HepG2 (cell line): Measurements from ENCODE around the gene DNAJC5. TPM values are rescaled to one million over a fixed set of nuclear protein-coding genes. Genes with fewer than 3 reads are reported as not detected.

ENCODE experiments used
- BORCS8-MEF2B ChIP-seq: sonication (generic); formaldehyde crosslinking; IDR thresholded peaks from 2 replicates; pipeline ENCODE4 v1.8.0; 2022; ENCODE audit warnings: mild to moderate bottlenecking, missing genetic modification reagents
- BRD4 ChIP-seq: sonication (generic); formaldehyde crosslinking; IDR thresholded peaks from 2 replicates; pipeline ENCODE4 v1.4.0; 2020; ENCODE audit warnings: missing genetic modification reagents
- GTF2F1 ChIP-seq: fragments of 150-350 bp; IDR thresholded peaks from 2 replicates; pipeline ENCODE4 v1.6.1; 2014; ENCODE audit warnings: low read length
- HES4 ChIP-seq: sonication (generic); formaldehyde crosslinking; IDR thresholded peaks from 2 replicates; pipeline ENCODE4 v1.9.0; 2021; ENCODE audit warnings: mild to moderate bottlenecking, missing genetic modification reagents, borderline replicate concordance
- MAFG ChIP-seq: sonication (generic); formaldehyde crosslinking; IDR thresholded peaks from 2 replicates; pipeline ENCODE4 v1.5.1; 2020; ENCODE audit warnings: mild to moderate bottlenecking, missing genetic modification reagents
- MAFK ChIP-seq, 2 experiments: IDR thresholded peaks in 1 of 2; conservative IDR thresholded peaks in 1 of 2; 2 replicates each; pipeline ENCODE4 v1.6.1; 2011; ENCODE audit warnings: improper control_type of control experiment in 2 of 2, low read length in 2 of 2
- MAZ ChIP-seq, 2 experiments: sonication (generic) in 1 of 2; formaldehyde crosslinking in 1 of 2; IDR thresholded peaks; 2 replicates each; pipeline versions ENCODE4 v1.5.0 to v1.6.1; 2012 to 2020; ENCODE audit warnings: low read depth in 2 of 2, mild to moderate bottlenecking in 2 of 2, borderline replicate concordance in 1 of 2, improper control_type of control experiment in 1 of 2, low read length in 1 of 2, missing genetic modification reagents in 1 of 2, moderate library complexity in 1 of 2
- MTA3 ChIP-seq: sonication (generic); formaldehyde crosslinking; IDR thresholded peaks from 2 replicates; pipeline ENCODE4 v1.4.0; 2020; ENCODE audit warnings: missing genetic modification reagents
- SP4 ChIP-seq: sonication (generic); formaldehyde crosslinking; IDR thresholded peaks from 2 replicates; pipeline ENCODE4 v1.8.1; 2023; ENCODE audit warnings: mild to moderate bottlenecking, missing genetic modification reagents
- TMF1 ChIP-seq: sonication (generic); formaldehyde crosslinking; IDR thresholded peaks from 2 replicates; pipeline ENCODE4 v1.8.1; 2022; ENCODE audit warnings: low read depth, missing genetic modification reagents
- TOPORS ChIP-seq: sonication (generic); formaldehyde crosslinking; IDR thresholded peaks from 2 replicates; pipeline ENCODE4 v1.8.0; 2023; ENCODE audit warnings: mild to moderate bottlenecking, missing genetic modification reagents
- TSC22D2 ChIP-seq: sonication (generic); formaldehyde crosslinking; IDR thresholded peaks from 2 replicates; pipeline ENCODE4 v1.5.1; 2020; ENCODE audit warnings: missing genetic modification reagents, mild to moderate bottlenecking, borderline replicate concordance
- ZBTB20 ChIP-seq: sonication (generic); formaldehyde crosslinking; IDR thresholded peaks from 2 replicates; pipeline ENCODE4 v1.8.1; 2023; ENCODE audit warnings: missing genetic modification reagents, low read depth, mild to moderate bottlenecking, borderline replicate concordance
- ZBTB7A ChIP-seq: sonication (generic); formaldehyde crosslinking; IDR thresholded peaks from 2 replicates; pipeline ENCODE4 v1.8.0; 2022; ENCODE audit warnings: mild to moderate bottlenecking, missing genetic modification reagents
- ZFY ChIP-seq: sonication (generic); formaldehyde crosslinking; IDR thresholded peaks from 2 replicates; pipeline ENCODE4 v1.4.0; 2020; ENCODE audit warnings: missing genetic modification reagents
- ZNF276 ChIP-seq: sonication (generic); formaldehyde crosslinking; IDR thresholded peaks from 2 replicates; pipeline ENCODE4 v1.4.0; 2020; ENCODE audit warnings: mild to moderate bottlenecking, low read depth, missing genetic modification reagents
- ZNF317 ChIP-seq: sonication (generic); formaldehyde crosslinking; IDR thresholded peaks from 2 replicates; pipeline ENCODE4 v1.5.0; 2020; ENCODE audit warnings: mild to moderate bottlenecking, missing genetic modification reagents
- ZNF747 ChIP-seq: sonication (generic); formaldehyde crosslinking; IDR thresholded peaks from 2 replicates; pipeline ENCODE4 v1.8.1; 2023; ENCODE audit warnings: missing genetic modification reagents, mild to moderate bottlenecking, borderline replicate concordance
- ZNF768 ChIP-seq: sonication (generic); formaldehyde crosslinking; IDR thresholded peaks from 2 replicates; pipeline ENCODE4 v1.4.0; 2020; ENCODE audit warnings: missing genetic modification reagents
- ZNF772 ChIP-seq: sonication (generic); formaldehyde crosslinking; IDR thresholded peaks from 2 replicates; pipeline ENCODE4 v1.5.0; 2020; ENCODE audit warnings: mild to moderate bottlenecking, missing genetic modification reagents
- ZNF782 ChIP-seq: sonication (generic); formaldehyde crosslinking; IDR thresholded peaks from 2 replicates; pipeline ENCODE4 v1.4.0; 2020; ENCODE audit warnings: missing genetic modification reagents, mild to moderate bottlenecking, borderline replicate concordance
- ZNF792 ChIP-seq: IDR thresholded peaks from 2 replicates; pipeline ENCODE4 v1.6.1; 2016
- polyA plus RNA-seq, 8 experiments: library from polyadenylated mRNA; depleted of rRNA in 3 of 8; stranded (reverse) in 7 of 8; unstranded in 1 of 8; fragments of >200 nt; fragmentation: Illumina TruSeq in 4 of 8; extraction: Trizol in 4 of 8; gene quantifications; 2 replicates each; pipeline versions ENCODE4 v1.2.1 to v1.2.3, GENCODE V29; 2011 to 2016; ENCODE audit warnings: low read depth in 4 of 8, missing spikeins in 1 of 8, mixed read lengths in 1 of 8; ENCODE audit not compliant: insufficient read depth in 1 of 8
- total RNA-seq, 5 experiments: library from RNA; depleted of rRNA; stranded (reverse); fragments of >200 nt; fragmentation: Illumina TruSeq; extraction: Trizol; gene quantifications; 2 replicates each; pipeline ENCODE4 v1.2.3, GENCODE V29; 2016; ENCODE audit warnings: low read depth in 1 of 5
- TF ChIP-seq, protein P1 (sequence below): IDR thresholded peaks from 2 replicates; pipeline ENCODE4 v1.6.1; 2016; ENCODE audit warnings: missing genetic modification reagents, missing compliant biosample characterization
- TF ChIP-seq, protein P2 (sequence below): sonication (generic); formaldehyde crosslinking; IDR thresholded peaks from 2 replicates; pipeline ENCODE4 v1.8.0; 2023; ENCODE audit warnings: mild to moderate bottlenecking, missing genetic modification reagents
- TF ChIP-seq, protein P3 (sequence below): sonication (generic); formaldehyde crosslinking; IDR thresholded peaks from 2 replicates; pipeline ENCODE4; 2020; ENCODE audit warnings: missing genetic modification reagents, mild to moderate bottlenecking, borderline replicate concordance

Gene DNAJC5
- total and polyA plus RNA-seq, 2 of the 13 experiments (the other 11 are each of a cell fraction or from before 2014, with no cell fraction given): 42.8 to 64.5 TPM

- TF ChIP-seq ZBTB7A (peak; percentile 4; the same call in 1 of the 2 replicates), MAZ (IDR thresholded peaks at IDR 0.05; ENCODE audit: borderline replicate concordance, low read depth, low read length) (no peak), MAZ (CRISPR knock-in tag; IDR thresholded peaks at IDR 0.05; ENCODE audit: low read depth) (no peak; the same call in 1 of the 2 replicates), SP4 (CRISPR knock-in tag) (no peak), MAFK (conservative IDR thresholded peaks at IDR 0.05 in 1 of 2, IDR thresholded peaks at IDR 0.05 in 1 of 2; ENCODE audit: low read length in 2 of 2) (no peak), ZNF792 (CRISPR knock-in tag) (no peak), TSC22D2 (CRISPR knock-in tag) (no peak), TOPORS (CRISPR knock-in tag) (peak; percentile 63; the same call in 1 of the 2 replicates), ZNF768 (CRISPR knock-in tag) (no peak), HES4 (CRISPR knock-in tag) (peak; percentile 67; the same call in 1 of the 2 replicates), MAFG (CRISPR knock-in tag) (peak; percentile 32; the same call in 1 of the 2 replicates), BORCS8-MEF2B (CRISPR knock-in tag) (0 out of 2 replicates have a peak, but pooled peaks have one; percentile 13), ZBTB20 (no peak), ZFY (CRISPR knock-in tag) (0 out of 2 replicates have a peak, but pooled peaks have one; percentile 29), ZNF317 (CRISPR knock-in tag) (no peak), TMF1 (0 out of 2 replicates have a peak, but pooled peaks have one; percentile 10), BRD4 (CRISPR knock-in tag) (no peak), ZNF747 (CRISPR knock-in tag) (no peak), ZNF276 (CRISPR knock-in tag) (peak; percentile 47; the same call in 1 of the 2 replicates), ZNF782 (CRISPR knock-in tag) (0 out of 2 replicates have a peak, but pooled peaks have one; percentile 79), GTF2F1 (no peak), ZNF772 (CRISPR knock-in tag) (peak; percentile 13; the same call in 1 of the 2 replicates), MTA3 (CRISPR knock-in tag) (no peak)
- TF ChIP-seq, protein P1, sequence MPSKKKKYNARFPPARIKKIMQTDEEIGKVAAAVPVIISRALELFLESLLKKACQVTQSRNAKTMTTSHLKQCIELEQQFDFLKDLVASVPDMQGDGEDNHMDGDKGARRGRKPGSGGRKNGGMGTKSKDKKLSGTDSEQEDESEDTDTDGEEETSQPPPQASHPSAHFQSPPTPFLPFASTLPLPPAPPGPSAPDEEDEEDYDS (CRISPR knock-in tag): no peak
- TF ChIP-seq, protein P2, sequence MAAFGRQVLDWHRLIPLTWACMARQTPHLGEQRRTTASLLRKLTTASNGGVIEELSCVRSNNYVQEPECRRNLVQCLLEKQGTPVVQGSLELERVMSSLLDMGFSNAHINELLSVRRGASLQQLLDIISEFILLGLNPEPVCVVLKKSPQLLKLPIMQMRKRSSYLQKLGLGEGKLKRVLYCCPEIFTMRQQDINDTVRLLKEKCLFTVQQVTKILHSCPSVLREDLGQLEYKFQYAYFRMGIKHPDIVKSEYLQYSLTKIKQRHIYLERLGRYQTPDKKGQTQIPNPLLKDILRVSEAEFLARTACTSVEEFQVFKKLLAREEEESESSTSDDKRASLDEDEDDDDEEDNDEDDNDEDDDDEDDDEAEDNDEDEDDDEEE (CRISPR knock-in tag): peak; percentile 77; the same call in 1 of the 2 replicates
- TF ChIP-seq, protein P3, sequence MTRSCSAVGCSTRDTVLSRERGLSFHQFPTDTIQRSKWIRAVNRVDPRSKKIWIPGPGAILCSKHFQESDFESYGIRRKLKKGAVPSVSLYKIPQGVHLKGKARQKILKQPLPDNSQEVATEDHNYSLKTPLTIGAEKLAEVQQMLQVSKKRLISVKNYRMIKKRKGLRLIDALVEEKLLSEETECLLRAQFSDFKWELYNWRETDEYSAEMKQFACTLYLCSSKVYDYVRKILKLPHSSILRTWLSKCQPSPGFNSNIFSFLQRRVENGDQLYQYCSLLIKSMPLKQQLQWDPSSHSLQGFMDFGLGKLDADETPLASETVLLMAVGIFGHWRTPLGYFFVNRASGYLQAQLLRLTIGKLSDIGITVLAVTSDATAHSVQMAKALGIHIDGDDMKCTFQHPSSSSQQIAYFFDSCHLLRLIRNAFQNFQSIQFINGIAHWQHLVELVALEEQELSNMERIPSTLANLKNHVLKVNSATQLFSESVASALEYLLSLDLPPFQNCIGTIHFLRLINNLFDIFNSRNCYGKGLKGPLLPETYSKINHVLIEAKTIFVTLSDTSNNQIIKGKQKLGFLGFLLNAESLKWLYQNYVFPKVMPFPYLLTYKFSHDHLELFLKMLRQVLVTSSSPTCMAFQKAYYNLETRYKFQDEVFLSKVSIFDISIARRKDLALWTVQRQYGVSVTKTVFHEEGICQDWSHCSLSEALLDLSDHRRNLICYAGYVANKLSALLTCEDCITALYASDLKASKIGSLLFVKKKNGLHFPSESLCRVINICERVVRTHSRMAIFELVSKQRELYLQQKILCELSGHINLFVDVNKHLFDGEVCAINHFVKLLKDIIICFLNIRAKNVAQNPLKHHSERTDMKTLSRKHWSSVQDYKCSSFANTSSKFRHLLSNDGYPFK: no peak
Measured at GRCh38 chr20:63857764-63858392, 37.0 kb upstream of the DNAJC5 start (continued).
